Activated T-cell treated with anti-CD3 and anti-CD28 coated beads, Interleukin-2, amount 50 U/mL, for 48 hours (primary cell): Measurements from ENCODE around the gene ZBTB16.
A peak's percentile ranks its signal among the peaks of the same experiment; 100 is the strongest.

Experiments
- DNase-seq, 2 experiments: peaks; one replicate each; pipeline ENCODE4 v3.0.0-alpha.2; 2020

The ZBTB16 gene

GRCh38 chr11:114156131-114156581 is 96.6 kb downstream of the ZBTB16 start:
- no peak for DNase-seq

DNA sequence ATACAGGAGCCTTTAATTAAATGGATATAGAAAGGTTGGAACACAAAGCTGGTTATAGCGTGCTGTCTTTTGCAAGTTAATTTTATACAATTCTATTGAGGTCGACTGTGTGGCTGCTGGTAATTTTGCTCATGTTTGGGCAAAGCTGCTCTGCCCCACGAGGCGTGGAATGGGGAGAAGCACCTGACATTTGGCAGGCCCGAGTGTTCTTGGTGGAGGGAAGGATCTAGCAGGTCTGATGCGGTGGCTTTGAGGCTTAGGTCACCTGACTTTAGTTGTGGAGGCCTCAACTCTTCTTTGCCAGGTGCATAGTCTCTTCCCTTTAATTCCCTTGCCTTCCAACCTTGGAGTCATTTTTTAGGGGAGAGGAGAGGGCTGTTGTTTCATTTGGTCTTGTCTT is 97.3 kb downstream of the ZBTB16 start:
- DNase-seq, result no peak

GRCh38 chr11:114157476-114158050 is 98.1 kb downstream of the ZBTB16 start:
- no peak for DNase-seq

DNA sequence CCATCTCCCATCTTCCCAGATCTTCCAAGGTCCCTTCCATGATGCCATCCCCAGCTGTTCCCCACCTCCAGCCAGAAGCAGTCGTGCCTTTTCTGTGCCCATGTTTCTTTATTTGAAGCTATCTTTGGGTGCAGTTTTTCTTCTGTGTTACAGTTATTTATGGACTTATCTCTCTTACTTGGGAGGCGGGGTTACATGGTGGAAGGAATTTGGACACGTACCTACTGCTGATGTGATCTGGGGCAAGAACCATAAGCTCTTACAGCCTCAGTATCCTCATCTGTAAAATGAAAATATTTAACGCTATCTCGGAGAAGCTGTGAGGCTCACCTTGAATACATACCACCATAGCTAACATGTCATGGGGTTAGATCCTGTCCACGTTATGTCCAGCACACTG is 98.9 kb downstream of the ZBTB16 start:
- no peak for DNase-seq

- DNase-seq, result no peak
These were observed 99.4 kb downstream of the ZBTB16 start for GRCh38 chr11:114158886-114159285.

GRCh38 chr11:114159320-114159719 is 99.8 kb downstream of the ZBTB16 start:
- no peak for DNase-seq

- peak; percentile 90 to 91 for DNase-seq
These were observed 100.5 kb downstream of the ZBTB16 start for GRCh38 chr11:114159802-114160632.

GRCh38 chr11:114160894-114161293 is 101.4 kb downstream of the ZBTB16 start:
- no peak for DNase-seq

GRCh38 chr11:114161486-114162250 is 102.2 kb downstream of the ZBTB16 start:
- no peak for DNase-seq

GRCh38 chr11:114162719-114163123 is 103.2 kb downstream of the ZBTB16 start:
- DNase-seq, result no peak

- DNase-seq, result no peak
These were observed 103.7 kb downstream of the ZBTB16 start for GRCh38 chr11:114163229-114163631.

GRCh38 chr11:114163830-114164401 is 104.4 kb downstream of the ZBTB16 start:
- no peak for DNase-seq

DNA sequence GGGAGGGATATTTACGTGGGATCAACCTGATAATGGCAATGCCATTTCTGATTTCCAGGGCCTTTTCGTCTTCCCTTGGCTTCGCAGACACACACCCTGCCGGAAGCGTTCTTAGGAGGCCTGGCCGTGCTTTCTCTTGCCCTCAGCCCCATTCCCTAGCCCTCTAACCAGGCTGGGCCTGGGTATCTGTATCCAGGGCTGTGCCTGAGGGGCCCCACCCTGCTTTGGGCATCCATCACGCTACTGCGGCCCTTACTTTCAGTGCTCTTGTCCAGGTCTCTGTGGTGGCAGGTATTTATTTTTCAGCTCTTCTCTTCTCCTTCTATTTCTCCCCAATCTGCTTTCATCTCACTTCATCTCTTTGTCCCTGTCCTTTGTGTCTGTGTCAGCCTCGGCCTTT is 105.0 kb downstream of the ZBTB16 start:
- DNase-seq, result no peak

DNA sequence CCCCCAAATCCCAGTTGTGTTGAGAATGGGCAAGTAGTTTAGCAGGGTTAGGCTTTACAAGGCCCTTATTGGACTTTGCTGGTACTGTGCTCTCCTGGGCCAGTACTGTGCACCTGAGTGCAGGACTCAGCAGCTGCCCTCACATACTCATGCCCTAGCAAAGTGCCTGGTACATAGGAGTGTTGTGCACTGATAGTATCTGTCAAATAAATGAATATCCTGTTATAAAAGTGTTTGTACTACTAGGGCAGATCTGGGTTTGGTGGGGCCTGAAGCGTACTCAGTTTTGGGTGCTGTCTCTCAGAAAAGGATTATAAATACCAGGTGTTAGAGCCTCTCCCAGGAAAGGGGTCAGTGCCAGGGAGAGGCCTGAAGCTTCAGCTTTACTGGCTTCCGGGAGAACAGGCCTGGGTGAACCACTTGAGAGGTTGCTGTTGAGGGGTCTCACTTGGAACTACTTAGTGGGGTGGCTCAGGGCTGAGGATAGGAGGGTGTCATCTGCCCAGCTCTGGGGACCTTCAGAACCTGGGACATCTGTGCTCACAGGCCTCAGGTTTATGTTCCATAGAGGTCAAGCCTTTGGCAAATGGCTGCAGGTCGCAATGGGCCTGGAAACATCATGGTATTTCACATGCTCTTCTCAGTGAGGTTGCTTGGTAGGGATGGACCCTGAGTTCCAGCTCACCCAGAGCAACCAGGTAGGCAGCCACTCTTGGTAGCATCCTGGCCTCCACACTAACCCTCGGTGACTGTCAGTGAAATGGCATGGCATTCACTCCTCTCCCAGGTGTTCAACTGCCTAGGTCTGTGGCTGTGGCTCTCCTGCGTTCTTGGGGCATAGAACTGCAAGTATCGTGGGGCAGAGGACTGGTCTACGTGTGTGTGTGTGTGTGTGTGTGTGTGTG is 106.1 kb downstream of the ZBTB16 start:
- no peak for DNase-seq

GRCh38 chr11:114166362-114166761 is 106.9 kb downstream of the ZBTB16 start:
- no peak for DNase-seq

DNA sequence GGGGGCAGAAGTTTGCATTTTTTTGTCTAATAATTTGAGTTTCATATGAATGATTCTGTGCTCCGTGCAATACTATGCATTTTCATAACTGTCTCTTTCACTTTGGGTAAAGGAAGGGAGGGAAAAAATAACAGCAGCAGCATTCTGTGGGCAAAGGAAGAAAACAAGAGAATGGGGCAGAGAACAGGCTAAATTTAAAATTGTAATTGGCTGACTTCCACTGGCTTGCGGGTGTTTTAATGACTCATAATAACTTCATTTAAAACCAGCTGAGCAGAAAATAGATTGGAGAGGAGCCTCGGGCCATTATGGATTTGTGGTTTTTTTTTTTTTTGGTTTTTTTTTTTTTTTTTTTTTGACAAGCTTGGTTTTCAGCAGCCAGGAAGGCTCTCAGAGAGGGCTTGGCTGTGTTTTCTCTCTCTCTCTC is 107.4 kb downstream of the ZBTB16 start:
- DNase-seq, result no peak

DNA sequence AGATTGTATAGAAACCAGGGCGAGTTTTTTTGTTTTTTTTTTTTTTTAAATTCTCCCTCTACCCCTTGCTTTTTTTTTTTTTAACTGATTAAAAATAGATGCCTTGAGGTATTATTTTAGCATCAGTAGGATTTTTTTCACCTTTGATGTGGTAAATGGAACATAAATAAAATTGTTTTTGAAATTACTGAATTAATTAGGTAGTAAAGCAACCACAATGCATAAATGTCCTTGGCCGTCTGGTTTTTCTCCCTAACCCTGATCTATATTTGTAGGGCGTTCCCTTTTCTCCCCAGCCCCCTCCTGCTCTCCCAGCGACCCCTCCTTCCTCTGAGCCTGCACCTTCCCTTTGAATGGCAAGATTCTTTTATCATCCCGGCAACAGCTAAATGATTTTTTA is 107.8 kb downstream of the ZBTB16 start:
- DNase-seq, result no peak

- DNase-seq, result no peak
These were observed 108.4 kb downstream of the ZBTB16 start for GRCh38 chr11:114167771-114168448.

- no peak for DNase-seq
These were observed 109.2 kb downstream of the ZBTB16 start for GRCh38 chr11:114168691-114169090.

- DNase-seq, result no peak
These were observed 109.8 kb downstream of the ZBTB16 start for GRCh38 chr11:114169321-114169749.

DNA sequence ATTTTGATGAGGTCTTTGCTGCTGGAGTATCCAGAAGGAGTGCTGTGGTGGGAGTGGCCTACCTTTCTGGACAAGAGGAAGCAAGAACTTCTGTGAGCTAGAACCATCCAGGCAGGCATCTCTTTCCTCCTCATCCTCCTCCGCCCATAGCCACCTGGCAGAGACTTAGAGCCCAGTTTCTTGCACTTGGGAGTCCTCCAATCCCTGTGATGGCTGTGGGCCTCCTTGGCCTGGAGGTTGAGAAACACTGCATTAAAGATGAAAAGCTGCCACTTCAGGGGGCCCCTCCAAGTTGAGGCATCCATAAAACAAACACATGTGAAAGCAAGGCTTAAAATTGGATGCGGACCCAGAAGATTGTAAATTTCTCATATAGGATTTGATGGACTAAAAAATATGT is 110.3 kb downstream of the ZBTB16 start:
- no peak for DNase-seq

DNA sequence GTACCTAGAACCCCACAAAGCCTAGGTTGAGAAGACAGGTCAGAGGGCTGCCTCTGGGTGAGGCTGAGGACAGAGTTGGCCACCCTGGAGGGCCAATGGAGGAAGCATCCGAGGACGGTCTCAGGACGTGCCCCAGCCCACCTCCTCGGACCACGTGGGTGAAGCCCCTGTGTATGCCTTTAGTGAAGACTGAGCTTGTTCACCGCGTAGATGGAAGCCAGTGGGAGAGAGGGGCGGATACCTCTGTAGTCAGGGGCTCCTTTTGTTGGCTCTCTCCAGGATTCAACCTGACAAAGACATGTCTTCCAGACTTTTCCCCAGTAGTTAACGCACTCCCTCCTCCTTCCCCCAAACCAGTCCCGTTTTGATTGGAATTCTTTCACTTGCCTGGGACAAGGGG is 110.7 kb downstream of the ZBTB16 start:
- DNase-seq, result no peak
